Stimulated activated CD4-positive, alpha-beta T cell treated with anti-CD3 and anti-CD28 coated beads, Interleukin-1b, Interleukin-23, amount 100 ng/mL, for 24 hours (primary cell): ENCODE data around the gene TCF7L2.

Experiments used
- DNase-seq, 4 experiments: peaks; one replicate each; pipeline ENCODE4 v3.0.0-alpha.2; 2020; ENCODE audit warnings: low read depth in 4 of 4, low spot score in 1 of 4

The TCF7L2 gene

GRCh38 chr10:112963835-112964234 lies 13.8 kb downstream of the TCF7L2 start:
- DNase-seq: no peak

- DNase-seq: no peak
Measured at GRCh38 chr10:112964482-112964881, 14.4 kb downstream of the TCF7L2 start.

GRCh38 chr10:112966194-112966855 lies 16.3 kb downstream of the TCF7L2 start:
- DNase-seq: no peak

GRCh38 chr10:112967200-112967599 lies 17.2 kb downstream of the TCF7L2 start:
- DNase-seq: no peak

- no peak for DNase-seq
Measured at GRCh38 chr10:112969131-112969530, 19.1 kb downstream of the TCF7L2 start.

- no peak for DNase-seq
Measured at GRCh38 chr10:112969542-112969941, 19.5 kb downstream of the TCF7L2 start.

- DNase-seq: no peak
Measured at GRCh38 chr10:112970021-112970420, 20.0 kb downstream of the TCF7L2 start.

- no peak for DNase-seq
Measured at GRCh38 chr10:112972606-112973005, 22.6 kb downstream of the TCF7L2 start.

- DNase-seq: no peak
Measured at GRCh38 chr10:112973046-112973445, 23.0 kb downstream of the TCF7L2 start.

- DNase-seq: no peak
Measured at GRCh38 chr10:112973805-112974204, 23.8 kb downstream of the TCF7L2 start.

GRCh38 chr10:112977426-112977898 lies 27.4 kb downstream of the TCF7L2 start:
- DNase-seq: no peak

- DNase-seq: no peak
Measured at GRCh38 chr10:112979927-112980326, 29.9 kb downstream of the TCF7L2 start.

GRCh38 chr10:112980937-112981336 lies 30.9 kb downstream of the TCF7L2 start:
- DNase-seq: no peak

GRCh38 chr10:112981553-112981952 lies 31.5 kb downstream of the TCF7L2 start:
- peak in 3 of 4 experiments; percentile 8 to 32 (median 12) for DNase-seq

GRCh38 chr10:112983444-112984056 lies 33.5 kb downstream of the TCF7L2 start:
- DNase-seq: no peak

- DNase-seq: no peak
Measured at GRCh38 chr10:112984756-112985155, 34.7 kb downstream of the TCF7L2 start.

GRCh38 chr10:112985690-112986543 lies 35.9 kb downstream of the TCF7L2 start:
- peak in 1 of 4 experiments; percentile 7 for DNase-seq

GRCh38 chr10:112986544-112987190 lies 36.6 kb downstream of the TCF7L2 start:
- no peak for DNase-seq

- DNase-seq: no peak
Measured at GRCh38 chr10:112988839-112989406, 38.9 kb downstream of the TCF7L2 start.

GRCh38 chr10:112989826-112990225 lies 39.8 kb downstream of the TCF7L2 start:
- no peak for DNase-seq

- no peak for DNase-seq
Measured at GRCh38 chr10:112990271-112990670, 40.2 kb downstream of the TCF7L2 start.
